ENCODE measurements around the gene ZBED5.

The ZBED5 gene

GRCh38 chr11:10865837-10866270 is 8.0 kb upstream of the ZBED5 start:
- TF ChIP-seq, protein P1, sequence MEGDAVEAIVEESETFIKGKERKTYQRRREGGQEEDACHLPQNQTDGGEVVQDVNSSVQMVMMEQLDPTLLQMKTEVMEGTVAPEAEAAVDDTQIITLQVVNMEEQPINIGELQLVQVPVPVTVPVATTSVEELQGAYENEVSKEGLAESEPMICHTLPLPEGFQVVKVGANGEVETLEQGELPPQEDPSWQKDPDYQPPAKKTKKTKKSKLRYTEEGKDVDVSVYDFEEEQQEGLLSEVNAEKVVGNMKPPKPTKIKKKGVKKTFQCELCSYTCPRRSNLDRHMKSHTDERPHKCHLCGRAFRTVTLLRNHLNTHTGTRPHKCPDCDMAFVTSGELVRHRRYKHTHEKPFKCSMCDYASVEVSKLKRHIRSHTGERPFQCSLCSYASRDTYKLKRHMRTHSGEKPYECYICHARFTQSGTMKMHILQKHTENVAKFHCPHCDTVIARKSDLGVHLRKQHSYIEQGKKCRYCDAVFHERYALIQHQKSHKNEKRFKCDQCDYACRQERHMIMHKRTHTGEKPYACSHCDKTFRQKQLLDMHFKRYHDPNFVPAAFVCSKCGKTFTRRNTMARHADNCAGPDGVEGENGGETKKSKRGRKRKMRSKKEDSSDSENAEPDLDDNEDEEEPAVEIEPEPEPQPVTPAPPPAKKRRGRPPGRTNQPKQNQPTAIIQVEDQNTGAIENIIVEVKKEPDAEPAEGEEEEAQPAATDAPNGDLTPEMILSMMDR (IDR thresholded peaks at IDR 0.05; ENCODE audit: low read length, missing control alignments): no peak
- no peak overlapping the region for H3K4me3 ChIP-seq (replicated peaks; ENCODE audit: low read depth, low read length)
- no peak for DNase-seq (ENCODE audit: low read depth)

GRCh38 chr11:10864688-10865087 is 6.8 kb upstream of the ZBED5 start:
- H3K4me3 ChIP-seq (replicated peaks; ENCODE audit: low read depth, low read length): no peak overlapping the region
- DNase-seq (ENCODE audit: low read depth): no peak
- TF ChIP-seq, protein P1 (IDR thresholded peaks at IDR 0.05; ENCODE audit: low read length, missing control alignments): no peak

DNA sequence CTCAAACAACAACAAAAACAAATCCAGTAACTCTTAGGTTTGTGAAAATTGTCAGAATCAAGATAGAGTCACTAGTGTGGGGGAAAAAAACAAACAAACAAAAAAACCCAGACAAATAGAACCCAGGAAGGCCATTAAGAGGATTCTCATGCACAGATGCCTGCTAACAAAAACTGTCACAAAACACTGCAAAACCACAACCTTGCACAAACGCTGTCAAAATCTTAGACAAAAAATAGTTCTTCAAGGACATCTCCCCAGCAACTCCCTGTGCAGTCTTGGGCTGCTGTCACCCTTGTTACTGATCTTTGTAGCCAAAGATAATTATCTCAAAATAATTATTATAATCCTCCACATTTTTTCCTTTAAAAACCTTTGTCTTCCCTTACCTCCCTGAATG is 4.6 kb upstream of the ZBED5 start:
- no peak for DNase-seq (ENCODE audit: low read depth)
- H3K4me3 ChIP-seq (replicated peaks; ENCODE audit: low read depth, low read length): no peak overlapping the region
- TF ChIP-seq, protein P1 (IDR thresholded peaks at IDR 0.05; ENCODE audit: low read length, missing control alignments): no peak

- no peak overlapping the region for H3K4me3 ChIP-seq (replicated peaks; ENCODE audit: low read depth, low read length)
- TF ChIP-seq, protein P1 (IDR thresholded peaks at IDR 0.05; ENCODE audit: low read length, missing control alignments): no peak
- no peak for DNase-seq (ENCODE audit: low read depth)
These were observed 3.9 kb upstream of the ZBED5 start for GRCh38 chr11:10861799-10862198.

GRCh38 chr11:10861047-10861446 is 3.2 kb upstream of the ZBED5 start:
- DNase-seq (ENCODE audit: low read depth): no peak
- no peak overlapping the region for H3K4me3 ChIP-seq (replicated peaks; ENCODE audit: low read depth, low read length)
- TF ChIP-seq, protein P1 (IDR thresholded peaks at IDR 0.05; ENCODE audit: low read length, missing control alignments): no peak

DNA sequence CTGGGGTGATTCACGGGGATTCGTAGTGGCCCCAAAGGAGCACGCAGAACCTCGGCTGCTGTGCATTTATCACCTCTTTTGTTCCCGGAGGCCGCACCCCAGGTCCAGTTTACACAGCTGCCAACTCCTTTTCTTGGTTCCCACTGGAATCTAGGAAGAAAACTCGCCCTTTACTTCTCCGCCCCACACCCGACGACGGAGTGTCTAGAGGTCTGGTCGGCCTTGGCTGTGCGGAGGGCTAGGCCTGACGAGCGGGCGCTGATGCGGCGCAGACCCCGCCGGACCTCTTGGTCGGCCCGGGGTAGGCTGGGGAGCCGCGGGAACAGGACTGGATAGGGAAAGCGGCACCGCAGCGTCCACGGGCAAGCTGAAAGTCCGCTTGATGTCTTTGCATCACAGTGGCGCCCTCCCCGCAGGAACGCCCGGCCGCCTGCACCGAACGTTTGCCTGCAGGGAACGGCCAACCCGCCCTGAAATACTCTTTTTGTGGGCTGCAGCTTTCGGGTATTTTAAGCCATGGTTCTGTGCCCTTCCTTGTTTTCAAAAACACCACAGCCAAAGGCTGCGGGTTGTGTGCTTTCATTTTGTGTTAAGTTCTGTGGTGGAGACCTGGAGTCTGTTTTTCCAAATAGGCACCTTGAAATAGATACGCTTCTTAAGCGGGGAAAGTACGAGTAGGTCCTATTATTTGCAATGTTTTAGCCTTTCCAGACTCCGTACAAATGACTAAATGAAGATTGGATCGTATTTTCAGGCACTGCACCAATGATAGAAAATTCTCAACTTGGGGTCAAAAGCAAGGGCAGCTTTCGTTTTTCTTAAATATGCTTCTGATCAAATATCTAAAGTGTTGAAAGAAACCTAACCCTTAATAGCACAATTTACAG is 829 bp upstream of the ZBED5 start:
- TF ChIP-seq, protein P1 (IDR thresholded peaks at IDR 0.05; ENCODE audit: low read length, missing control alignments): no peak
- peak overlapping the region; percentile 96 for H3K4me3 ChIP-seq (replicated peaks; ENCODE audit: low read depth, low read length)
- no peak for DNase-seq (ENCODE audit: low read depth)

DNA sequence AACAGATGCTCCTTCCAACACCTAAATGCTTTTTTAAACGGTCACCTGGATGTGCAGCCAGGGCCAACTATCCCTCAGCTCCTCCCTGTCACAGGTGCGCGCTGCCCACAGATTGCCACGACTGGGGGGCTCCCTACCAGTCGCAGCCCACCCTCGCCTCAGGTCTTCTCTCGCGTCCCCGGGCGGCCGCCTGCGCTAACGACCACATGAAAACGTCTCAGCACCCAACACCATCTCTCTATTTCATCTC is 469 bp downstream of the ZBED5 start:
- TF ChIP-seq, protein P1 (IDR thresholded peaks at IDR 0.05; ENCODE audit: low read length, missing control alignments): no peak
- H3K4me3 ChIP-seq (replicated peaks; ENCODE audit: low read depth, low read length): peak overlapping the region; percentile 96
- no peak for DNase-seq (ENCODE audit: low read depth)

Data from fibroblast of pulmonary artery (primary cell).